Left ventricle myocardium inferior (tissue), 1 donor: Measurements from ENCODE around the gene HSPBAP1. TPM values are rescaled to one million over a fixed set of nuclear protein-coding genes. Genes with fewer than 3 reads are reported as not detected.

Source experiments
- DNase-seq: peaks from one replicate; pipeline ENCODE4 v3.0.0-alpha.2; 2020
- H3K27ac ChIP-seq: fragments of 200-600 bp; replicated peaks from 2 replicates; pipeline ENCODE4 v1.8.0; 2021
- H3K27me3 ChIP-seq: fragments of 200-600 bp; 2 replicates; pipeline ENCODE4 v1.8.0; 2021; ENCODE audit warnings: low read depth
- H3K36me3 ChIP-seq: fragments of 200-600 bp; 2 replicates; pipeline ENCODE4 v1.8.0; 2021
- H3K4me1 ChIP-seq: fragments of 200-600 bp; 2 replicates; pipeline ENCODE4 v1.8.0; 2021
- H3K4me3 ChIP-seq: fragments of 200-600 bp; 2 replicates; pipeline ENCODE4 v1.8.0; 2021; ENCODE audit warnings: mild to moderate bottlenecking, moderate library complexity
- H3K9me3 ChIP-seq: fragments of 200-600 bp; replicated peaks from 2 replicates; pipeline ENCODE4 v1.8.0; 2021
- CTCF ChIP-seq: fragments of 200-600 bp; IDR thresholded peaks from 2 replicates; pipeline ENCODE4 v1.8.0; 2021; ENCODE audit warnings: antibody characterized with exemption, mild to moderate bottlenecking, borderline replicate concordance
- intact Hi-C: fragments of 100-400 bp; cut with micrococcal nuclease; formaldehyde crosslinking; loops from one replicate; pipeline ENCODE4 v1.11.0; 2022
- total RNA-seq: library from RNA; stranded (reverse); fragmentation: NEBNext Ultra II Directional; extraction: Animal tissue kit (Norgen Biotek cat#: 25700); gene quantifications from one replicate; pipeline ENCODE4 v1.2.1, GENCODE V29; 2021
- donor health status: DM: no; HTN: yes; CAD: no; lungs with severe emphysema.

The HSPBAP1 gene
- total RNA-seq, 1 donor from 2014 or later = 3.8 TPM

- Histone ChIP-seq H3K36me3 (peaks cover 5% of the 10 kb centered on the region), H3K4me1 (no peaks in the 10 kb centered on the region), H3K27me3 (no peaks in the 10 kb centered on the region), H3K9me3 (no peaks in the 10 kb centered on the region), H3K4me3 (no peak overlapping the region), H3K27ac (no peak overlapping the region)
- TF ChIP-seq CTCF = no peak
- no peak for DNase-seq
- intact Hi-C loops = no loop called here
Measured at GRCh38 chr3:122785231-122785630, 8.4 kb downstream of the HSPBAP1 start.

- Histone ChIP-seq H3K4me1 (no peaks in the 10 kb centered on the region), H3K27me3 (no peaks in the 10 kb centered on the region), H3K4me3 (no peak overlapping the region), H3K9me3 (no peaks in the 10 kb centered on the region), H3K36me3 (peaks cover 5% of the 10 kb centered on the region), H3K27ac (no peak overlapping the region)
- no peak for TF ChIP-seq CTCF
- no peak for DNase-seq
- intact Hi-C loops = no loop called here
Measured at GRCh38 chr3:122784436-122784835, 9.2 kb downstream of the HSPBAP1 start.

- DNase-seq = no peak
- H3K4me1 ChIP-seq = no peaks in the 10 kb centered on the region
- H3K9me3 ChIP-seq = no peaks in the 10 kb centered on the region
- no peak overlapping the region for H3K27ac ChIP-seq
- no peak overlapping the region for H3K4me3 ChIP-seq
- no peaks in the 10 kb centered on the region for H3K27me3 ChIP-seq
- TF ChIP-seq CTCF = no peak
- intact Hi-C loops = no loop called here
- peaks cover 5% of the 10 kb centered on the region for H3K36me3 ChIP-seq
Measured at GRCh38 chr3:122782804-122783203, 10.8 kb downstream of the HSPBAP1 start.

GRCh38 chr3:122777563-122777962 is 16.1 kb downstream of the HSPBAP1 start:
- Histone ChIP-seq H3K27me3 (no peaks in the 10 kb centered on the region), H3K9me3 (no peaks in the 10 kb centered on the region), H3K27ac (no peak overlapping the region), H3K36me3 (peaks cover 11% of the 10 kb centered on the region), H3K4me1 (peaks cover 13% of the 10 kb centered on the region), H3K4me3 (no peak overlapping the region)
- DNase-seq = no peak
- no peak for TF ChIP-seq CTCF
- intact Hi-C loops = no loop called here

GRCh38 chr3:122776675-122777468 is 16.8 kb downstream of the HSPBAP1 start:
- Histone ChIP-seq H3K4me1 (peaks cover 16% of the 10 kb centered on the region), H3K4me3 (no peak overlapping the region), H3K27me3 (no peaks in the 10 kb centered on the region), H3K36me3 (peaks cover 11% of the 10 kb centered on the region), H3K27ac (no peak overlapping the region), H3K9me3 (no peaks in the 10 kb centered on the region)
- intact Hi-C loops = no loop called here
- TF ChIP-seq CTCF = no peak
- no peak for DNase-seq
